K562 (cell line): Measurements from ENCODE around the gene EFHC2. TPM values are rescaled to one million over a fixed set of nuclear protein-coding genes. Genes with fewer than 3 reads are reported as not detected.
A peak's percentile ranks its signal among the peaks of the same experiment; 100 is the strongest.

Experiments used
- E2F5 ChIP-seq: sonication (generic); formaldehyde crosslinking; IDR thresholded peaks from 2 replicates; pipeline ENCODE4 v1.8.0; 2022; ENCODE audit warnings: mild to moderate bottlenecking, missing genetic modification reagents
- EWSR1 ChIP-seq: fragments of 450-650 bp; IDR thresholded peaks from 2 replicates; pipeline ENCODE4 v1.6.1; 2018; ENCODE audit warnings: borderline replicate concordance, mild to moderate bottlenecking, low read depth, moderate library complexity; ENCODE audit not compliant: partially characterized antibody
- FOXM1 ChIP-seq, 2 experiments: fragments of 450-650 bp in 1 of 2; sonication (generic) in 1 of 2; formaldehyde crosslinking in 1 of 2; IDR thresholded peaks; 2 replicates each; pipeline versions ENCODE4 v1.6.1 to v1.9.0; 2017 to 2022; ENCODE audit warnings: low read depth in 2 of 2, mild to moderate bottlenecking in 2 of 2, missing genetic modification reagents in 1 of 2, moderate library complexity in 1 of 2
- KHSRP ChIP-seq: fragments of 450-650 bp; IDR thresholded peaks from 2 replicates; pipeline ENCODE4 v1.6.1; 2017
- MAFG ChIP-seq: fragments of 450-650 bp; conservative IDR thresholded peaks from 2 replicates; pipeline ENCODE4 v1.6.1; 2016; ENCODE audit warnings: missing genetic modification characterization, missing compliant biosample characterization
- MLLT1 ChIP-seq, 2 experiments: fragments of 450-650 bp; IDR thresholded peaks; 2 replicates each; pipeline ENCODE4 v1.6.1; 2016
- RFX5 ChIP-seq: IDR thresholded peaks from 2 replicates; pipeline ENCODE4 v1.6.1; 2011; ENCODE audit warnings: low read depth, mild to moderate bottlenecking, improper control_type of control experiment, low read length
- SRSF7 ChIP-seq: fragments of 200-400 bp; formaldehyde crosslinking; optimal IDR thresholded peaks from 2 replicates; pipeline ENCODE3; 2017; ENCODE audit warnings: mild to moderate bottlenecking, low read depth, low read length
- TCF3 ChIP-seq: sonication (generic); formaldehyde crosslinking; IDR thresholded peaks from 2 replicates; pipeline ENCODE4 v1.4.0; 2020; ENCODE audit warnings: mild to moderate bottlenecking, missing genetic modification reagents
- ZFP30 ChIP-seq: fragments of 250-450 bp; sonication (Bioruptor Pico); IDR thresholded peaks from 2 replicates; pipeline ENCODE4 v1.8.0; 2022; ENCODE audit warnings: moderate library complexity, mild to moderate bottlenecking, inconsistent platforms, borderline replicate concordance
- ZNF23 ChIP-seq: fragments of 250-450 bp; sonication (Bioruptor Pico); IDR thresholded peaks from 2 replicates; pipeline ENCODE4 v1.4.0; 2020; ENCODE audit warnings: mild to moderate bottlenecking
- polyA plus RNA-seq, 8 experiments: library from polyadenylated mRNA; depleted of rRNA in 4 of 8; stranded (reverse) in 5 of 8; unstranded in 3 of 8; fragments of >200 nt; fragmentation: Nextera tagmentation in 2 of 8; fragmentation: Illumina TruSeq in 1 of 8; extraction: Ambion mirVana in 2 of 8; extraction: Trizol in 1 of 8; gene quantifications; 2 replicates each; pipeline versions ENCODE4 v1.2.1 to v1.2.3, GENCODE V29; 2011 to 2014; ENCODE audit warnings: inconsistent platforms in 1 of 8, missing spikeins in 1 of 8
- total RNA-seq, 7 experiments: library from RNA; depleted of rRNA in 6 of 7; stranded (reverse); fragments of >200 nt in 6 of 7; fragmentation: Illumina TruSeq in 2 of 7; extraction: Trizol in 2 of 7; gene quantifications; 2 replicates each; pipeline versions ENCODE4 v1.2.1 to v1.2.3, GENCODE V29; 2011 to 2021; ENCODE audit warnings: low replicate concordance in 1 of 7
- TF ChIP-seq, protein P1 (sequence below): fragments of 450-650 bp; conservative IDR thresholded peaks from 2 replicates; pipeline ENCODE4 v1.6.1; 2016; ENCODE audit warnings: missing genetic modification characterization, low read depth, mild to moderate bottlenecking, control low read depth, missing compliant biosample characterization
- TF ChIP-seq, protein P2 (sequence below): fragments of 200-600 bp; sonication (generic); IDR thresholded peaks from one replicate; pipeline ENCODE4 v1.6.1; 2012; ENCODE audit warnings: mild to moderate bottlenecking, low read depth, low read length, inconsistent platforms

Gene EFHC2
- total and polyA plus RNA-seq, 9 of the 15 experiments (the other 6 are each of a cell fraction or from before 2014, with no cell fraction given): 1.3 to 8.1 (median 3.0) TPM

GRCh38 chrX:44344687-44345086 lies 1.2 kb upstream of the EFHC2 start (continued):
- TF ChIP-seq, protein P1, sequence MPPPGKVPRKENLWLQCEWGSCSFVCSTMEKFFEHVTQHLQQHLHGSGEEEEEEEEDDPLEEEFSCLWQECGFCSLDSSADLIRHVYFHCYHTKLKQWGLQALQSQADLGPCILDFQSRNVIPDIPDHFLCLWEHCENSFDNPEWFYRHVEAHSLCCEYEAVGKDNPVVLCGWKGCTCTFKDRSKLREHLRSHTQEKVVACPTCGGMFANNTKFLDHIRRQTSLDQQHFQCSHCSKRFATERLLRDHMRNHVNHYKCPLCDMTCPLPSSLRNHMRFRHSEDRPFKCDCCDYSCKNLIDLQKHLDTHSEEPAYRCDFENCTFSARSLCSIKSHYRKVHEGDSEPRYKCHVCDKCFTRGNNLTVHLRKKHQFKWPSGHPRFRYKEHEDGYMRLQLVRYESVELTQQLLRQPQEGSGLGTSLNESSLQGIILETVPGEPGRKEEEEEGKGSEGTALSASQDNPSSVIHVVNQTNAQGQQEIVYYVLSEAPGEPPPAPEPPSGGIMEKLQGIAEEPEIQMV (tag): no peak
- TF ChIP-seq FOXM1 (IDR thresholded peaks at IDR 0.05; ENCODE audit: low read depth): no peak
- TF ChIP-seq FOXM1 (CRISPR knock-in tag; IDR thresholded peaks at IDR 0.05; ENCODE audit: low read depth): no peak
- TF ChIP-seq E2F5 (CRISPR knock-in tag): no peak
- TF ChIP-seq KHSRP: no peak
- TF ChIP-seq MLLT1 (IDR thresholded peaks at IDR 0.05): peak in 1 of 2 experiments; percentile 60; a peak in 1 of 4 replicates
- TF ChIP-seq ZFP30 (CRISPR knock-in tag): no peak
- no peak for TF ChIP-seq MAFG (tag)
- TF ChIP-seq RFX5: no peak
- no peak for TF ChIP-seq EWSR1
- peak; percentile 85 for TF ChIP-seq TCF3 (CRISPR knock-in tag)
- TF ChIP-seq ZNF23 (CRISPR knock-in tag): no peak
- no peak for TF ChIP-seq SRSF7
- TF ChIP-seq, protein P2, sequence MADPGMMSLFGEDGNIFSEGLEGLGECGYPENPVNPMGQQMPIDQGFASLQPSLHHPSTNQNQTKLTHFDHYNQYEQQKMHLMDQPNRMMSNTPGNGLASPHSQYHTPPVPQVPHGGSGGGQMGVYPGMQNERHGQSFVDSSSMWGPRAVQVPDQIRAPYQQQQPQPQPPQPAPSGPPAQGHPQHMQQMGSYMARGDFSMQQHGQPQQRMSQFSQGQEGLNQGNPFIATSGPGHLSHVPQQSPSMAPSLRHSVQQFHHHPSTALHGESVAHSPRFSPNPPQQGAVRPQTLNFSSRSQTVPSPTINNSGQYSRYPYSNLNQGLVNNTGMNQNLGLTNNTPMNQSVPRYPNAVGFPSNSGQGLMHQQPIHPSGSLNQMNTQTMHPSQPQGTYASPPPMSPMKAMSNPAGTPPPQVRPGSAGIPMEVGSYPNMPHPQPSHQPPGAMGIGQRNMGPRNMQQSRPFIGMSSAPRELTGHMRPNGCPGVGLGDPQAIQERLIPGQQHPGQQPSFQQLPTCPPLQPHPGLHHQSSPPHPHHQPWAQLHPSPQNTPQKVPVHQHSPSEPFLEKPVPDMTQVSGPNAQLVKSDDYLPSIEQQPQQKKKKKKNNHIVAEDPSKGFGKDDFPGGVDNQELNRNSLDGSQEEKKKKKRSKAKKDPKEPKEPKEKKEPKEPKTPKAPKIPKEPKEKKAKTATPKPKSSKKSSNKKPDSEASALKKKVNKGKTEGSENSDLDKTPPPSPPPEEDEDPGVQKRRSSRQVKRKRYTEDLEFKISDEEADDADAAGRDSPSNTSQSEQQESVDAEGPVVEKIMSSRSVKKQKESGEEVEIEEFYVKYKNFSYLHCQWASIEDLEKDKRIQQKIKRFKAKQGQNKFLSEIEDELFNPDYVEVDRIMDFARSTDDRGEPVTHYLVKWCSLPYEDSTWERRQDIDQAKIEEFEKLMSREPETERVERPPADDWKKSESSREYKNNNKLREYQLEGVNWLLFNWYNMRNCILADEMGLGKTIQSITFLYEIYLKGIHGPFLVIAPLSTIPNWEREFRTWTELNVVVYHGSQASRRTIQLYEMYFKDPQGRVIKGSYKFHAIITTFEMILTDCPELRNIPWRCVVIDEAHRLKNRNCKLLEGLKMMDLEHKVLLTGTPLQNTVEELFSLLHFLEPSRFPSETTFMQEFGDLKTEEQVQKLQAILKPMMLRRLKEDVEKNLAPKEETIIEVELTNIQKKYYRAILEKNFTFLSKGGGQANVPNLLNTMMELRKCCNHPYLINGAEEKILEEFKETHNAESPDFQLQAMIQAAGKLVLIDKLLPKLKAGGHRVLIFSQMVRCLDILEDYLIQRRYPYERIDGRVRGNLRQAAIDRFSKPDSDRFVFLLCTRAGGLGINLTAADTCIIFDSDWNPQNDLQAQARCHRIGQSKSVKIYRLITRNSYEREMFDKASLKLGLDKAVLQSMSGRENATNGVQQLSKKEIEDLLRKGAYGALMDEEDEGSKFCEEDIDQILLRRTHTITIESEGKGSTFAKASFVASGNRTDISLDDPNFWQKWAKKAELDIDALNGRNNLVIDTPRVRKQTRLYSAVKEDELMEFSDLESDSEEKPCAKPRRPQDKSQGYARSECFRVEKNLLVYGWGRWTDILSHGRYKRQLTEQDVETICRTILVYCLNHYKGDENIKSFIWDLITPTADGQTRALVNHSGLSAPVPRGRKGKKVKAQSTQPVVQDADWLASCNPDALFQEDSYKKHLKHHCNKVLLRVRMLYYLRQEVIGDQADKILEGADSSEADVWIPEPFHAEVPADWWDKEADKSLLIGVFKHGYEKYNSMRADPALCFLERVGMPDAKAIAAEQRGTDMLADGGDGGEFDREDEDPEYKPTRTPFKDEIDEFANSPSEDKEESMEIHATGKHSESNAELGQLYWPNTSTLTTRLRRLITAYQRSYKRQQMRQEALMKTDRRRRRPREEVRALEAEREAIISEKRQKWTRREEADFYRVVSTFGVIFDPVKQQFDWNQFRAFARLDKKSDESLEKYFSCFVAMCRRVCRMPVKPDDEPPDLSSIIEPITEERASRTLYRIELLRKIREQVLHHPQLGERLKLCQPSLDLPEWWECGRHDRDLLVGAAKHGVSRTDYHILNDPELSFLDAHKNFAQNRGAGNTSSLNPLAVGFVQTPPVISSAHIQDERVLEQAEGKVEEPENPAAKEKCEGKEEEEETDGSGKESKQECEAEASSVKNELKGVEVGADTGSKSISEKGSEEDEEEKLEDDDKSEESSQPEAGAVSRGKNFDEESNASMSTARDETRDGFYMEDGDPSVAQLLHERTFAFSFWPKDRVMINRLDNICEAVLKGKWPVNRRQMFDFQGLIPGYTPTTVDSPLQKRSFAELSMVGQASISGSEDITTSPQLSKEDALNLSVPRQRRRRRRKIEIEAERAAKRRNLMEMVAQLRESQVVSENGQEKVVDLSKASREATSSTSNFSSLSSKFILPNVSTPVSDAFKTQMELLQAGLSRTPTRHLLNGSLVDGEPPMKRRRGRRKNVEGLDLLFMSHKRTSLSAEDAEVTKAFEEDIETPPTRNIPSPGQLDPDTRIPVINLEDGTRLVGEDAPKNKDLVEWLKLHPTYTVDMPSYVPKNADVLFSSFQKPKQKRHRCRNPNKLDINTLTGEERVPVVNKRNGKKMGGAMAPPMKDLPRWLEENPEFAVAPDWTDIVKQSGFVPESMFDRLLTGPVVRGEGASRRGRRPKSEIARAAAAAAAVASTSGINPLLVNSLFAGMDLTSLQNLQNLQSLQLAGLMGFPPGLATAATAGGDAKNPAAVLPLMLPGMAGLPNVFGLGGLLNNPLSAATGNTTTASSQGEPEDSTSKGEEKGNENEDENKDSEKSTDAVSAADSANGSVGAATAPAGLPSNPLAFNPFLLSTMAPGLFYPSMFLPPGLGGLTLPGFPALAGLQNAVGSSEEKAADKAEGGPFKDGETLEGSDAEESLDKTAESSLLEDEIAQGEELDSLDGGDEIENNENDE: no peak
